Activated T-cell treated with anti-CD3 and anti-CD28 coated beads for 48 hours (primary cell): ENCODE measurements around the gene NRTN.

Experiments
- DNase-seq: peaks from one replicate; pipeline ENCODE4 v3.0.0-alpha.2; 2020; ENCODE audit warnings: low read depth

Gene NRTN

DNA sequence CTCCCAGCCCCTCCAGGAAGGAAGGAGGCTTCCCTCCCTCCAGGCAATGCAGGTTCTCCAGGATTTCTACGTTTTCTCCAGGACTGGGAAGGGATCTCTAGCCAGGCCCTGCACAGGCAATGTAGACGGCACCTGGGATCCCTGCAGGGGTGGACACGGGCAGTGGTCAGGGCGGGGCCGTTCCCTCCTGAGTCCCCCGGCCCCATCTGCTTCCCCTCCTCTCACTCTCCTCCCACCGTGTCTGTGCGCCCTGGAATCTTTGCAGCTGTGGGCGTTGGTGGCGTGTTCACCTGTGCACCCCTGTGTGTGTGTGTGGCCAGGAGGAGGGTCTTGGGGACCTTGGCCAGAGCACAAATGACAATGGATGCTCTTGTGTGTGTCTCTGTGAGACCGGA is 10.0 kb downstream of the NRTN start:
- no peak for DNase-seq

DNA sequence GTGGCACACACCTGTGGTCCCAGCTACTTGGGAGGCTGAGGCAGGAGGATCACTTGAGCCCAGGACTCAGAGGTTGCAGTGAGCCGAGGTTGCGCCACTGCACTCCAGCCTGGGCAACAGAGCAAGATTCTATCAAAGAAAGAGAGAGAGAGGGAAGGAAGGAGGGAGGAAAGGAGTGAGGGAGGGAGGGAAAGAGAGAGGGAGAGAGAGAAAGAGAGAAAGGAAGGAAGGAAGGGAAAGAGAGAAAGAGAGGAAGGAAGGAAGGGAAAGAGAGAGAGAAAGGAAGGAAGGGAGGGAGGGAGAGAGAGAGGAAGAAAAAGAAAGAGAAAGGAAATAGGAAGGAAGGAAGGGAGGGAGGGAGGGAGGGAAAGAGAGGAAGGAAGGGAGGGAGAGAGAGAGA is 12.4 kb downstream of the NRTN start:
- no peak for DNase-seq

DNA sequence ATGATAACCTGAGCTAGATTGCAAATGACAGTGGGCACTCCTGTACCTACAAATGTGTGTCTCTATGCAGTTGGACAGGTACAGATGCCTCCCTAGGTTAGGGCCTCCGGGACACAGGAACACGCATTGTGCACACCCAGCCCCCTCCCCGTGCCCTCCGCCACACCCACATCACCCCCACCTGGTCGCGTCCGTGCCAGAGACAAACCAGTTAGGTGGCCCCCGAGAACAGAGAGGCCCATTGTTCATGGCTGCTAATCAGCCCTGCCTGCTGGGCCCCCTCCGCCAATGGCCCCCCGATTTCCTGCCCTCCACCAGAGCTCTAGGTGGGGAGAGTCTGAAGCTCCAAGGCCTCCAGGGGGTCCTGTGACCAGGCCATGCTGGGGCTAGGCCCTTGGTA is 13.7 kb downstream of the NRTN start:
- DNase-seq = no peak

DNA sequence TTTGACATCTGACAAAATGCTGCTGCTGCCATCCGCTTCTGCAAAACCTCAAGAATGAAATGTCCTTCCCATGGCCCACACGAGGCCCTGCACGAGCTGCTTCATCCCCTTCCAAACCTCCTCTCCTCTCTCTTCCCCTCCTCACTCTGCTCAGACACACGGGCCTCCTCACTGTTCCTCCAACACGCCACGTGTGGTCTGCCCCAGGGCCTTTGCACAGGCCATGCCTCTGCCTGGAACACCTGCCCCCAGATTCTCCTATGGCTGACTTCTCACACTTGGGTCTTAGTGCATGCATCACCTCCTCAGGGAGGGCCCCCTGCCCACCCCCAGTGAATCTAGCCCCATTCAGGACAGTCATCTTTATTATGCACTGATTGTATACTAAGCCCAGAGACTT is 15.9 kb downstream of the NRTN start:
- DNase-seq = no peak

DNA sequence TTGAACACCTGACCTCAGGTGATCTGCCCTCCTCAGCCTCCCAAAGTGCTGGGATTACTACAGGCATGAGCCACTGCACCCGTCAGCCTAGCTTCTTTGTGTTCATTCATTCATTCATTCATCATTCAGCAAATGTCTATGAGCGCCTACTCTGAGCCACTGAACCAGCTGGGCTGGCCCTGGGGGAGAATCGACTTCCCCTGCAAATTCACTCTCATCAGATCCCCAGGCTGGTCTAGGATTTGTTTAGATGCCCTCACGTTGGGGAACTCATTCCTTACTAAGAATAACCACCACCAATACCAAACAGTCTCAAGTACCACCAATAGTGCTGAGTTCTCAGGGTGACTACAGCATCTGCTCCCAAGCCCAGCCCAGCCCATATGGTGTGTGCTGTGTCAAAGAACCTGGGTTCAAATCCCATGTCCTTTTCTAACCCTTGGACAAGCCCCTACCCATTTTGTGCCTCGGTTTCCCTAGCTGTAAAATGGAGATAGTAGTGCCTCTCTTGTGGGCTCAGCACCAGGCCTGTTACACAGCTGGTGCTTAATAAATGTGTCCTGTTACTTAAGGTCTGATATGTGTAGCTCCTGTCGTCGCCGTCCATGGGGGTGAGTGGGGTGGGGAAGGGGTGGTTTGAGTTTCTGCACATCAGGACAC is 16.8 kb downstream of the NRTN start:
- DNase-seq = no peak

DNA sequence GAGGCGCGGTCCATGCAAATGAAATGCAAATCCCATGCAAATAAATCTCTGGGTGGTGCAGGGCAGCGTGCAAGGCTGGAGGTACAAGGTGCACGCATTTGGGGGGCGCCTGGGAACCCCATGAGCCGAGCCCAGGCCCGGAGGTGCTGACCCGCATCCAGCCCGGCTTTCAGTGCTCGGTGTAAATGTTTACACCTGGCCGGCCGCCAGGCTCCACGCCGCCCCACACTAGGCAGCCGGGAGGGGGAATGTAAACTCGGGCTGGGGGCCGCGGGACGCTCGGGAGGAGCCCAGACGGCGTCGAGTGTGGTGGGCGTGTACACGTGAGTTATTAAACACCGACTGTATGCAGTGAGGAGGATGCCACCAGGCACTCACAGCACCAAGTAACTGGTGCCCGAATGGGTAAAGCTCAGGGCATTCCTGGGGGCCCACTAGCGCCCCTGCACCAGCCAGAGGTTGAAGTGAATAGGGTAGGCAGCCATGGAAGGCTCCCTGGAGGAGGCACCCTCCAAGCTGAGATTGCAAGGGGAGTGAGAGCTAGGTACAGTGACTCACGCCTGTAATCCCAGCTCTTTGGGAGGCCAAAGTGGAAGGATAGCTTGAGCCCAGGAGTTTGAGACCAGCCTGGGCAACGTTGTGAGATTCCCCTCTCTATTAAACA is 17.4 kb downstream of the NRTN start:
- no peak for DNase-seq

DNA sequence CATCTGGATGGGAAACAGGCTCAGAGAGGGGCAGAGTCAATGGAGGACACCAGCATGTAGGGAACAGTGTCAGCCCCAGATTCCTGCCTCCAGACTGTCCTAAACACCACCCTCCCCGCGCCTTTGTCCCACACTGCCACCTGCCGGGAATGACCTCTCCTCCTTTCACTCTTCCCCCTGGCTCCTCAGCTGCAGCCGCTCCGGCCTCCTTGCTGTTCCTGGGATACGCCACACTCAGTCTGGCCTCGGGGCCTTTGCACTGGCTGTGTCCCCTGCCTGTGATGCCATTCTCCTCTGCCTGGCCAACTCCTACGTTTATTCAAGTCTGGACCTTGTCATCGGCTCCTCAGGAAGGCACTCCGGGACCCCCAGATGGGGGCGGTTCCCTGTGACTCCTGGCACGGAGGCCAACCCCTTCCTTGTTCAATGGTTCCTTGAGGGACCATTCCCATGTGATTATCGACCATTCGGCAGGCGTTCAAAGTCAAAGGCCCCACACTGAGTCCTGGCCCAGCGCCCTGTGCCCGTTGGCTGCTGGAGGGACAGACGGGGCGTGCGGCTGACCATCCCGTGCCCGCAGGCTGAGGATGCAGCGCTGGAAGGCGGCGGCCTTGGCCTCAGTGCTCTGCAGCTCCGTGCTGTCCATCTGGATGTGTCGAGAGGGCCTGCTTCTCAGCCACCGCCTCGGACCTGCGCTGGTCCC is 18.9 kb downstream of the NRTN start:
- no peak for DNase-seq

DNA sequence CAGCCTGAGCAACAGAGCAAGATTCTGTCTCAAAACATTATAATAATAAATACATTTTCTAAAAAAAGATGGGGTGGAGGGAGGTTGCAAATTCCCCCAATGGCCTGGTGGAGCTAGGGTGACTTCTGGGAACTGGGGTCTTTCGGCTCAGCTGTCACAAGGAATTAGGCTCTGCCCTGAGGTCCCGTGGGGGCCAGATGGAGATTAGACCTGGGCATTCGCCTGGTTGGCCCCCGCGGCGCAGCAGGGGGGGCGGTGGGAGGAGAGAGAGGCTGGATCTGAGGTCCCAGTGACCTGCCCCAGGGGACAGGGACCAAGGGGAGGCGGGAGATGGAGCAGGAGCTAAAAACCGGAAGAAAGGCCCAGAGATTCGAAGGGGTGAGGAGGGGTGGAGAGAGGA is 19.9 kb downstream of the NRTN start:
- DNase-seq = no peak

DNA sequence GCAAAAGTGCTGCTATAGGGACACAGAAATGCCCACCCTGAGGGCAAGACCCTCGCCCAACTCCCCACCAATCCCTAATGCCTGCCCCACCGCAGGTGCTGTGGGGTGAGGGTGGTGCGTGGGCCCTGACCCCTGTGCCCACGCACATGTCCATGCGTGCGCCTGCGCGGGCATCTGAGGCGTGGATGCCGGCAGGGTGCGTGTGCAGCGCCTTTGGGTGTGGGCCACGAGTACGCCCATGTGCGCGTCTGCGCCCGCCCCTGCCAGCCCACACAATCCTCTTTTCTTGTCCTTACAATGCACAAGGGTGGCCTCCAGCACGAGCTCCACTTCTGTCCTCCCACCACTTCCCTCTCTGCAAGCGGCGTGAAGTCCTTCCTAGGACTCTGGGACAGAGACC is 20.3 kb downstream of the NRTN start:
- DNase-seq = no peak

DNA sequence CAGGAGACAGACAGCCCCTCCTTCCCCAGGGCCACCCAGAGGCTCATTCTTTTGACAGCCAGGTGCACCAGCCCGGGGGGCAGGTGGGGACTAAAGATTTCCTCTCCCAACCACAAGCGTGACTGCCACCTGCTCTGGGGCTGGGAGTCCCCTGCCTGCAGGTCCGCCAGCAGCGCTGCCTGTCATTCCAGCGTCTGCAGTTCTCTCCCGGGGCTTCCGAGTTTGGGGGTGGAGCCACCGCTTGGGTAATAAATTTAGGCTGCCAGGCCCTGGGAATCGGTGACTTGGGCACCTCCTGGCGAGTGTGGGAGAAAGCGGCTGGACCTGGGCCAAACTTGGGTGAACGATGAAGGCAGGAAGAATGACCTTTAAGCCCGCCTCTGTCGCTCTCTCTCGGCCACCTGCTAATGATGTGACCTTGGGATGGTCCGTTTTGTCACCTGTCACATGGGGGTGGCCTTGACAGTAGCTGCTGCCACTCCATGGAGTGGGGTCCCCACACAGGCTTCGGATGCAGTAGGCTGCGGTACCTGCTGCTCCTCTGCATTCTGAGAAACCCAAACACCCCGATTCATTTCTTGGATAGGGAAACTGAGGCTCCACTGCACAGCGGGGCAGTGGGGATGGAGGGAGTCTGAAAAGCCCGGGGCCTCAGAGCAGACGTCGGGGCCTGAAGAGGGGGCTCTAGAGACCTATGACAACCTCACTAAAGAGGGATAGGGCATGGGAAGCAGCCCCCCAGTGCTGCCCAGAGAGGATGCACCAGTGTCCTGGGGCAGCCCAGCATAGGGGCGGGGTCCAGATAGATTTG is 21.9 kb downstream of the NRTN start:
- no peak for DNase-seq

DNA sequence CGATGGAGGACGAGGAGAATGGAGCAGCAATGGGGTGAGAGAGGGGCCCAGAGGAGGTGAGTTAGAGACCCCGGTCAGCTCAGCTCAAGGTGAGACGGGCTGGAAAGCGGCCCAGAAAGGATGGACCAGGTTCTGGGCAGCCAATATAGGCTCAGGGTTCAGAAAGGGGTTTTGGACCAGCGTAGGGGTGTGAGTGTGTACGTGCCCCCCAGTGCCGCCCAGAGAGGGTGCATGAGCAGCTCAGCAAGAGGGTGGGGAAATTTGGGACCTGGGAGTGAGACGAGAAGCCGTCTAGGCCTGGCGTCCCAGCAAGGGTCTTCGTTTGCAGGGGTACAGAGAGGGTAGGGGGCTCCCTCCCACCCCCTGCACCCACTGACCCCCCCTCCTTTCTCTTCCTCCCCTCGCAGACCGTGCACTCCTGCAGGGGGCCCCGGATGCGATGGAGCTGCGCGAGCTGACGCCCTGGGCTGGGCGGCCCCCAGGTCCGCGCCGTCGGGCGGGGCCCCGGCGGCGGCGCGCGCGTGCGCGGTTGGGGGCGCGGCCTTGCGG is 22.5 kb downstream of the NRTN start:
- DNase-seq = no peak

DNA sequence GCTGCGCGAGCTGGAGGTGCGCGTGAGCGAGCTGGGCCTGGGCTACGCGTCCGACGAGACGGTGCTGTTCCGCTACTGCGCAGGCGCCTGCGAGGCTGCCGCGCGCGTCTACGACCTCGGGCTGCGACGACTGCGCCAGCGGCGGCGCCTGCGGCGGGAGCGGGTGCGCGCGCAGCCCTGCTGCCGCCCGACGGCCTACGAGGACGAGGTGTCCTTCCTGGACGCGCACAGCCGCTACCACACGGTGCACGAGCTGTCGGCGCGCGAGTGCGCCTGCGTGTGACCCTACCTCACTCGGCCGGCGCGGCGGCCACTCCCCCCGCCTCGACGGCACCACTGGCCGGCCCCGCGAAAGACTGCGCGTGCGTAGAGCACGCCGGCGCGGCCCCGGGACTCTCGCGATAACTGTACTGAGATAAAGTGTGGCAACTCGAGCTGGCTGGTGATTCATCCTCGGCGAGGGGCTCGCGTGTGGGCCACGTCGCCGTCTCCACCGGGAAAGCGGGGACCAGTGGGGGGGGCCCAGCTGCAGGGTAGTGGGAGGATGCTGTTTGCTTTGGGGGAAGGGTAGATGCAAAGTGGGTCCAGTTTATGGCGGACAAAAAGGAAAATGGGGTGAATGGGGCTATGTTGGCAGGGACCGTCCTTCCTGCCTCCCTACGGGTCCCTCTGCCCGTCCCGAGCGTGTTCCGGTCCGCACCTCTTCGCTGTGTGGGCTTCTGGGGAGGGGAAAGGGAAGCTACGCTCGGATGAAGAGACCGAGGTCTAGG is 23.2 kb downstream of the NRTN start:
- DNase-seq = peak; percentile 96

DNA sequence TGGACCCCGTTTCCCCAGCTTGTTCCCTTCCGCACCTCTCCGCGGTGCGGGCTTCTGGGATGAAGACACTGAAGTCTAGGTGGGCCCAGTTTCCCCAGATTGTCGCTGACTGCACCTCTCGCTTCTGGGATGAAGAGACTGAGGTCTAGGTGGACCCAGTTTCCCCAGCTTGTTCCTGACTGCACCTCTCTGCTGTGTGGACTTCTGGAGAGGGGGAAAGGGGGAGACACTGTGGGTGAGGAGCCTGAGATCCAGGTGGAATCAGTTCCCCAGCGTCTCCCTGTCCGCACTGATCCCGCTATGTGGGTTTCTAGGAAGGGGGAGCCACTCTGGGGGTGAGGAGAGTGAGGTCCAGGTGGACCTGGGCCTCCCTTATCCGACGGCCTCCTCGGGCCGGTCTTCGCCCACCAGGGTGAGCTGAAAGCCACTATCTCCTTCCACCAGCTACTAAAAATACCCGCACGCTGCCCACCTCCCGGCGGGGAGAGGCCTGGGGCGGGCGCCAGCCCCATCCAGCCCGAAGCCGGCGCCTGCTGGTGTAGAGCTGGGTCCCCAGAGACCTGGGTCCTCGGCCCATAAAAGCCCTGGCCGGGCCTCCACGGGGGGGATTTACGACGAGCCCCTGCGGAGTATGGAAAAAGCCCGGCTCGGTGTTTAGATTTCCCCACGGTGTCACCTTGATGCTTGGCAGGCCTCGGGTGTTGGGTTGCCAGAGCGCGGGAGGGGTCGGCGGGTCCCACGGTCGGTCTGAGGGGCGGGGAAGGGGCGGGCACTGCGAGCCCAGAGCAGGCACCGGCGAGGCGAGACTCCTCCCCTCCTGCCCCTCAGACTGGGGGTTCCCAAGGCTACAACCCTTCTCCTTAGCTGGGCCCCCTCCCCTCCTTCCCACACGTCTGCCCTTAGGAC is 24.0 kb downstream of the NRTN start:
- DNase-seq = peak; percentile 37

DNA sequence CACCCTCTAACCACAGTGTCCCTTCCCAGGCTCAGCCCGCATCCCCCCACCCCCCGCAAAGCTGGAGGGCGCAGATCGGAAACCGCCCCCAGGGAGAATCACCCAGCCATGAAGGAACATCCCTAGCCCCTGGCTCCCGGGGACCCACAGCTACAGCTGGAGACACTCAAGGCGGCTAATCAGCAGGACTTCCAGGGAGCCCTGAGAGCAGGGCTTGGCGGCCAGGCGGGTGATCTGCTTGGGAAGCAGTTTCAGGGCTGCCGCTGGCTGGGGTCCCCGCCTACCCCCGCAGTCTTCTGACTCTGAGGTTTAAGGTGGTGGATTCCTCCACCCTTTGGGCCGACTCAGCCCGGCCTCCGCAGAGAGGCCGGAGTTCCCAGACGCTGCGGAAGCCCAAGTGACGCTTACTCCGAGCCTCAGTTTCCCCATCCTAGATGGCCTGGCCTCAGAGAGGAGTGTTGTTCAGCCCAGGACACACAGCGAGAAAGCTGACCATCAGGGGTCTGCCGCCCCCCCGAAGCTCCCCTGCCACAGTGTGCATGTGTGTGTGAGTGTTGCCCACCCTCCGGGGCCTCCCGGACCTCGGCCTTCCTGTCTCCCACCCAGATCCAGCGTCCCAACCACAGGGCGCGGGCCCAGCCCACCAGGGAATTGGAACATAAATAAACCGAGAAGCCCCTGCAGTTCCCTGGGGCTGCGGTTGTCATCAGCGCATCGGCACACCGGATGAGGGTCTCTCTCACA is 24.9 kb downstream of the NRTN start:
- DNase-seq = no peak

DNA sequence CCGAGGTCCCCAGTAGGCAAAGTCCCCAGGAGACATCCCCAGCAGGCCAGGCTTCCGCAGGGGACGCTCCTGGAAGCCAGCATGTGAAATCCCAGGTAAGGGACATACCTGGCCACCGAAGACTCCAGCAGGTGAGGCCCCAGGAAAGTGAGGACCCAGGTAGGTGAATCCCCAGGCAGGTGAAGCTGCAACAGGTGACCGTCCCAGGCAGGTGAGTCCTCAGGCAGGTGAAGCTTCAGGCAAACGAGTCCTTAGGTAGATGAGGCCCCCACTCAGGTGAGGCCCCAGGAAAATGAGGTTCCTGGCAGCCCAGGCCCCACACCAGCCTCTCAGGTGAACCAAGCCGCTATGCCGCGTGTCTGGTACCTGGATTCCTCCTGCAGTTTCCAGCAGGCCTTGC is 26.3 kb downstream of the NRTN start:
- DNase-seq = no peak

DNA sequence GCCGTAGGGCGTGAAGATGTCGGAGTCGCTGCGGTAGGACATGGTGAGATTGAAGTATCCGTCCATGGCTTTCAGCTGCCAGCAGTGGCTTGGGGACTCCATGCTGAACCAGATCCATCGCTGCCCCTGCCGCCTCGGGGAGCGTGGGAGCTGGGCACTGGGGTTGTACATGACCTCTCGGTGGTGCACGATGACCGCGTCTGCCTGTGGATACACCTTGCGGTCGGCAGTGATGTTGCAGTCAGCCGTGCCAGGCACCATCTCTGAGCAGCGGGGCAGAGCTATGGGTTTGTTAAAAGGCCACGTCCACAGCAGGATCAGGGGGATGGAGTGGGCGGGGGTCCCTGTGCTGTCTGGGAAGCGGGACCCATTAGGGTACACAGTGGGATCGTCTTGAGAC is 27.2 kb downstream of the NRTN start:
- DNase-seq = no peak

DNA sequence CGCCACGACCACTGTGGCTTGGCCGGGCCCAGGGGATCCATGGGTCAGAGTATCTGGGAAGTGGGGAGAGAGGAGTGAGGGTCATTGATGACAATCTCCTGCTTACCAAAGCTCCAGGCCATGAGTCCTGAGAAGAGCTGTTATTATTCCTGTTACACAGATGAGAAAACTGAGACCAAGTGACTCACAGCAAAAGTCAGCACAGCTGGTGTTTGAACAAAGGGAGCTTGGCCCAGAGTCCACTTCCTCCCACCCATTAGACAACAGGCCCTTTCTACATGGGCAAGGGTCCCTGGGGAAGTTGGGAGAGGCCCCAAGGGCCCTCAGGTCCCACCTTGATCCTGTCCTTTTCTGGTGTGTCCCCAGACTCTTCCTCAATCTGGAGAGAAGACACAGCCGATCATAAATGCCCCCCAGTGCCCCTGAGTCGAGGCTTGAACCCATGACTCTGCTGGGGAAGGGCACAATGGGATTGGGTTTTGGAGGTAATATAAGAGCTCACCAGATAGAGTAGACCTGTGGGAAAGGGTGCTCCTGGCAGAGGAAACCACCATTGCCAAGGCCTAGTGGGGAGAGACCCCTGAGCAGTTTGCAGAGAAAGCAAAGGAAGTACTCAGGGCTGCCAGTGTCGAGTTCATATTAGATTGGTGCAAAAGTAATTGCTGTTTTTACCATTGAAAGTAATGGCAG is 27.8 kb downstream of the NRTN start:
- no peak for DNase-seq

DNA sequence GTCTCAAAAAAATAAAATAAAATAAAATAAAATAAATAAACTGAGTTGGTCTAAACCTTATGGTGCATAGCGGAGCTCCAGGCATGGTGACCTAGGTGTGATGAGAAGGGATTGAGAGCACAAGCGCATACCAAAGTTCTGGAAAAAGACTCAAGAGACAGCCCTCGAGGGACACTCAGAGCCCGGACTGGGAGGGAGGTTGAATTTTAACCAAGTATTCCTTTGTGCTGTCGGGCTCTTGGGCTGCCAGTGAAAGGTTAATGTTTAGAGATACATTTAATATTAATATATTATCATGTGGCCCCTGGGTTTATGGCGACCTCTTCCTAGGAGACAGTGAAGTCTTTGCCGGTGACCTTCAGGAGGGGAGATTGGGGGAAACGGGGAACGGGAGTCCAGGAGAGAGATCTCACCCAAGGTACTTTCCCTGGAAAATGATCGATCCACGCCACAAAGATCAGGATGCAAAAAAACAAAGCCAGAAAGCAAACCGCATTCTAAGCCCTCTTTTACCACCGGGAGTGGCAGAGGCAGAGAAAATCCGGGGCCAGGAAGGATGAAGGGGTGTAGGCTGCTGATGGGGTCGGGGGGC is 33.0 kb downstream of the NRTN start:
- no peak for DNase-seq
